HFFc6 (cell line): ENCODE results near the gene MYLK. TPM values are rescaled to one million over a fixed set of nuclear protein-coding genes. Genes with fewer than 3 reads are reported as not detected.
A peak's percentile ranks its signal among the peaks of the same experiment; 100 is the strongest.

Source experiments
- DNase-seq: peaks from one replicate; pipeline ENCODE4 v3.0.0-alpha.2; 2018
- H3K27ac Mint-ChIP-seq: 2 replicates; pipeline ENCODE4 v1.8.0; 2020; ENCODE audit warnings: mild to moderate bottlenecking, mixed read lengths
- H3K27me3 Mint-ChIP-seq: 2 replicates; pipeline ENCODE4 v1.8.0; 2021; ENCODE audit warnings: mild to moderate bottlenecking, moderate library complexity, mixed read lengths; ENCODE audit not compliant: insufficient read depth
- H3K36me3 Mint-ChIP-seq: 2 replicates; pipeline ENCODE4 v1.8.0; 2021; ENCODE audit warnings: low read depth, mixed read lengths
- H3K4me1 Mint-ChIP-seq: 2 replicates; pipeline ENCODE4 v1.8.0; 2020; ENCODE audit warnings: low read depth, mixed read lengths
- H3K4me3 Mint-ChIP-seq: 2 replicates; pipeline ENCODE4 v1.8.0; 2020; ENCODE audit warnings: mild to moderate bottlenecking, moderate library complexity, mixed read lengths
- H3K9me3 Mint-ChIP-seq: 2 replicates; pipeline ENCODE4 v1.8.0; 2020; ENCODE audit warnings: mild to moderate bottlenecking, mixed read lengths
- CTCF ChIP-seq: fragments of 200-600 bp; sonication (generic); IDR thresholded peaks from 2 replicates; pipeline ENCODE4 v1.5.0; 2021; ENCODE audit warnings: antibody characterized with exemption, mild to moderate bottlenecking
- total RNA-seq, 6 experiments: library from RNA; stranded (reverse); fragmentation: NEBNext Ultra II Directional; extraction: Animal tissue kit (Norgen Biotek cat#: 25700); gene quantifications; 2 replicates in 1 of 6; 3 replicates in 5 of 6; pipeline ENCODE4 v1.2.3, GENCODE V29; 2021

Gene MYLK
- total RNA-seq, 6 experiments from 2014 or later = 296 to 431 (median 335) TPM

GRCh38 chr3:123804676-123805075 is 79.5 kb downstream of the MYLK start:
- no peak for DNase-seq
- Mint-ChIP-seq H3K4me1 (peaks cover 54% of the 10 kb centered on the region), H3K27ac (peak overlapping the region; percentile 25; the same call in 1 of the 2 replicates), H3K9me3 (no peaks in the 10 kb centered on the region), H3K4me3 (no peak overlapping the region), H3K36me3 (peaks cover 72% of the 10 kb centered on the region), H3K27me3 (peaks cover 9% of the 10 kb centered on the region)
- TF ChIP-seq CTCF = no peak

GRCh38 chr3:123803521-123803920 is 80.6 kb downstream of the MYLK start:
- no peak for TF ChIP-seq CTCF
- no peak for DNase-seq
- H3K36me3 Mint-ChIP-seq = peaks cover 80% of the 10 kb centered on the region
- H3K4me3 Mint-ChIP-seq = no peak overlapping the region; the same call in 1 of the 2 replicates
- H3K27me3 Mint-ChIP-seq = peaks cover 11% of the 10 kb centered on the region
- no peaks in the 10 kb centered on the region for H3K9me3 Mint-ChIP-seq
- peaks cover 53% of the 10 kb centered on the region for H3K4me1 Mint-ChIP-seq
- H3K27ac Mint-ChIP-seq = no peak overlapping the region

GRCh38 chr3:123802007-123802625 is 82.0 kb downstream of the MYLK start:
- TF ChIP-seq CTCF = no peak
- no peaks in the 10 kb centered on the region for H3K9me3 Mint-ChIP-seq
- H3K4me1 Mint-ChIP-seq = peaks cover 42% of the 10 kb centered on the region
- DNase-seq = no peak
- H3K27ac Mint-ChIP-seq = peak overlapping the region; percentile 42
- no peak overlapping the region for H3K4me3 Mint-ChIP-seq
- peaks cover 86% of the 10 kb centered on the region for H3K36me3 Mint-ChIP-seq
- peaks cover 9% of the 10 kb centered on the region for H3K27me3 Mint-ChIP-seq

GRCh38 chr3:123801474-123801873 is 82.7 kb downstream of the MYLK start:
- no peak for DNase-seq
- H3K27ac Mint-ChIP-seq = peak overlapping the region; percentile 67
- H3K27me3 Mint-ChIP-seq = peaks cover 9% of the 10 kb centered on the region
- H3K36me3 Mint-ChIP-seq = peaks cover 90% of the 10 kb centered on the region
- H3K4me3 Mint-ChIP-seq = no peak overlapping the region
- no peaks in the 10 kb centered on the region for H3K9me3 Mint-ChIP-seq
- peaks cover 44% of the 10 kb centered on the region for H3K4me1 Mint-ChIP-seq
- no peak for TF ChIP-seq CTCF

- H3K4me3 Mint-ChIP-seq = no peak overlapping the region
- peaks cover 88% of the 10 kb centered on the region for H3K36me3 Mint-ChIP-seq
- H3K27ac Mint-ChIP-seq = peak overlapping the region; percentile 75
- TF ChIP-seq CTCF = no peak
- peaks cover 9% of the 10 kb centered on the region for H3K27me3 Mint-ChIP-seq
- no peak for DNase-seq
- H3K9me3 Mint-ChIP-seq = no peaks in the 10 kb centered on the region
- H3K4me1 Mint-ChIP-seq = peaks cover 47% of the 10 kb centered on the region
Measured at GRCh38 chr3:123800362-123800682, 83.8 kb downstream of the MYLK start.
